ENCODE results near the gene POLRMT. TPM values are rescaled to one million over a fixed set of nuclear protein-coding genes. Genes with fewer than 3 reads are reported as not detected.

POLRMT gene
- total RNA-seq, 1 experiment from 2014 or later, result 104 TPM

DNA sequence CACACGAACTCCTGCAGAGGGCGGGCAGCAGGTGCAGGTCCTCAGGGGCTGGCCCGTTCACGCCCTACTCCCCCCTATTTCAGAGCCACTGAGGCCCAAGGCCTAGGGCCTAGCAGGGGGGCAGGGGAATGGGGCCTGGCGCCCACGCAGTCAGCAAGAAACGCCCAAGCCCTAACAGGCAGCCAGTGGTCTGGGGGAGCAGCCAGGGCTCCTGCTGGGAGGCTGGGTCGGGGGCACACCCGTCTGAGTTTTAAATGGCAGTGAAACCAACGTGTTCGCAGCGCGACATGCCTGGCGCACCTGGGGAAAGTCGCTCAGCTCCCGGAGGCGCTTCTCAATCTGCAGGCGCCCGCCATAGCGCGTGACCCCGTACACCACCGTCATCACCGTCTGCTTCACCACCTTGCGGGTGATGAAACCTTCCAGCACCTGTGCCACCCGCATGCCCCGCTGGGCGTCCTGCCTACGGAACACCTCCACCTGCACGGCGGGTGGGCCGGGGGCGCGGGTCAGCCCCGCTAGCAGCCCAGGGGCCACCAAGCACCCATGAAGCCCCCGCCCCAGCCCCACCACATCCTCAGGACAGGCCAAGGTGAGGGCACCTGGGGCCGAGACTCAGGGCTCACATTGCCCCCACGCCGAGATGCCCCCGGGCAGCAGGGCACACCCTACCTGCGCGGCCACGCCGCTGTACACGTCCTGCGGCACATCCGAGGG is 13.9 kb downstream of the POLRMT start:
- Histone ChIP-seq H2BK15ac (ENCODE audit: low read depth, low read length) (no peak overlapping the region), H2BK120ac (ENCODE audit: low read depth, low read length, poor library complexity, severe bottlenecking) (no peak overlapping the region), H4K91ac (ENCODE audit: insufficient read length, low read depth, low read length) (no peak overlapping the region), H3K56ac (ENCODE audit: insufficient read length, low read depth, low read length) (no peak overlapping the region), H3K14ac (ENCODE audit: insufficient read depth, low read length) (no peak overlapping the region), H3K18ac (ENCODE audit: insufficient read length, low read depth, low read length) (no peak overlapping the region), H4K8ac (replicated peaks; ENCODE audit: insufficient read length, low read depth, low read length) (no peak overlapping the region), H4K20me1 (ENCODE audit: control insufficient read depth, insufficient read depth, insufficient read length) (no peaks in the 10 kb centered on the region), H3K23me2 (ENCODE audit: insufficient read length, low read depth, low read length, poor library complexity, severe bottlenecking) (no peaks in the 10 kb centered on the region), H3T11ph (ENCODE audit: low read length) (no peak overlapping the region), H3K4me1 (ENCODE audit: insufficient read depth, low read length) (no peaks in the 10 kb centered on the region), H3K4me2 (ENCODE audit: insufficient read depth, insufficient read length, low read length) (no peak overlapping the region), H3K27me3 (ENCODE audit: insufficient read depth, low read length) (no peaks in the 10 kb centered on the region), H2BK20ac (ENCODE audit: low read depth, low read length, poor library complexity, severe bottlenecking) (no peak overlapping the region), H2BK12ac (ENCODE audit: insufficient read length, low read depth, low read length) (no peak overlapping the region), H3K79me1 (ENCODE audit: insufficient read depth, low read depth, low read length, poor library complexity, severe bottlenecking) (no peaks in the 10 kb centered on the region), H3K23ac (ENCODE audit: insufficient read length, low read depth, low read length) (no peak overlapping the region), H3K27ac (ENCODE audit: insufficient read length, low read depth, low read length) (no peak overlapping the region), H4K5ac (ENCODE audit: insufficient read length, low read depth, low read length) (no peak overlapping the region), H2BK5ac (ENCODE audit: insufficient read length, low read length) (no peak overlapping the region), H3K4ac (ENCODE audit: low read depth, low read length) (no peak overlapping the region), H3K9me3 (ENCODE audit: control insufficient read depth, low read depth, low read length) (no peaks in the 10 kb centered on the region), H2AFZ (ENCODE audit: low read length) (no peak overlapping the region), H3K79me2 (ENCODE audit: insufficient read depth, low read length) (no peaks in the 10 kb centered on the region), H3K9ac (ENCODE audit: extremely low read depth, insufficient read length, low read length) (no peak overlapping the region), H2AK5ac (ENCODE audit: insufficient read length, low read length) (no peak overlapping the region)
- Mint-ChIP-seq H3K4me1 (no peaks in the 10 kb centered on the region), H3K4me3 (no peak overlapping the region), H3K27me3 (ENCODE audit: low read depth) (no peaks in the 10 kb centered on the region), H3K9me3 (no peaks in the 10 kb centered on the region), H3K36me3 (ENCODE audit: insufficient read depth in 1 of 3, low read depth in 3 of 3) (peaks cover 28 to 60% (median 46%) of the 10 kb centered on the region in 3 experiments), H3K27ac (no peak overlapping the region)
- WGBS (ENCODE audit: extremely low coverage, insufficient read length, low lambda C conversion rate), result no CpG with 5 or more reads among the region's 47 CpGs
- no peak for DNase-seq
- TF ChIP-seq, protein P1, sequence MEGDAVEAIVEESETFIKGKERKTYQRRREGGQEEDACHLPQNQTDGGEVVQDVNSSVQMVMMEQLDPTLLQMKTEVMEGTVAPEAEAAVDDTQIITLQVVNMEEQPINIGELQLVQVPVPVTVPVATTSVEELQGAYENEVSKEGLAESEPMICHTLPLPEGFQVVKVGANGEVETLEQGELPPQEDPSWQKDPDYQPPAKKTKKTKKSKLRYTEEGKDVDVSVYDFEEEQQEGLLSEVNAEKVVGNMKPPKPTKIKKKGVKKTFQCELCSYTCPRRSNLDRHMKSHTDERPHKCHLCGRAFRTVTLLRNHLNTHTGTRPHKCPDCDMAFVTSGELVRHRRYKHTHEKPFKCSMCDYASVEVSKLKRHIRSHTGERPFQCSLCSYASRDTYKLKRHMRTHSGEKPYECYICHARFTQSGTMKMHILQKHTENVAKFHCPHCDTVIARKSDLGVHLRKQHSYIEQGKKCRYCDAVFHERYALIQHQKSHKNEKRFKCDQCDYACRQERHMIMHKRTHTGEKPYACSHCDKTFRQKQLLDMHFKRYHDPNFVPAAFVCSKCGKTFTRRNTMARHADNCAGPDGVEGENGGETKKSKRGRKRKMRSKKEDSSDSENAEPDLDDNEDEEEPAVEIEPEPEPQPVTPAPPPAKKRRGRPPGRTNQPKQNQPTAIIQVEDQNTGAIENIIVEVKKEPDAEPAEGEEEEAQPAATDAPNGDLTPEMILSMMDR (conservative IDR thresholded peaks at IDR 0.05), result no peak
